ENCODE results near the gene FEN1. TPM values are rescaled to one million over a fixed set of nuclear protein-coding genes. Genes with fewer than 3 reads are reported as not detected.

FEN1 gene
- total and polyA plus RNA-seq, 7 donors = 5.7 to 30.3 (median 10.3) TPM

DNA sequence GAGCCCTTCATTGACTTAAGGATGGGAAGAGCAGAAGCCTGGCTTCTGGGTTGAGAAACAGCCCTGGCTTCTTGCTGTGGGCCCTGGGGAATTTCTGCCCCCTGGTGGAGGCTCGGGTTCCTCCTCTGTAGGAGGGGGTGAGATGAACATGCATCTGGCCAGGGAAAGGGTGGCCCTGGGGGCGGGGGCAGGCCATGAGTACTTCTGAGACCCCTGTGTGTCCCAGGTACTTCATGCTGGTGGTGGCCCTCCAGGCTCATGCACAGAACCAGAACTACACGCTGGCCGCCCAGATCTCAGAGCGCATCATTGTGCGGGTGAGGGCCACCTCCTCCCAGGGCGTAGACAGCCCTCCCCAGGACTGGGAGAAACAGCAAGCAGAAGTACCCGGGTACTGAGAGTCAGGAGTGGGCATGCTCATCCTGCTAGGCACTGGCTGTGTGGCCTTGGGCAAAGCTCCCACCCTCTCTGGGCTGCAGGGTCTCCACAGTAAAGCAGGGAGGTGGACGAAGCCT lies 16.1 kb upstream of the FEN1 start:
- intact Hi-C loops (cut with DNase I) = no loop called here
- TF ChIP-seq CTCF (IDR thresholded peaks at IDR 0.05) = peak; percentile 54
- no peak overlapping the region for H3K27ac ChIP-seq
- peaks cover 3% of the 10 kb centered on the region for H3K4me1 ChIP-seq
- 60 to 62% (median 62%) methylated on average over 9 of the region's 9 CpGs for WGBS, 3 donors
- no peaks in the 10 kb centered on the region for H3K27me3 ChIP-seq (ENCODE audit: insufficient read depth in 3 of 3, low read length in 2 of 3)
- no peaks in the 10 kb centered on the region for H3K9me3 ChIP-seq
- peak; percentile 51 to 71 (median 54) for ATAC-seq
- peak; percentile 47 to 74 for DNase-seq
- no peak overlapping the region for H3K4me3 ChIP-seq
- H3K36me3 ChIP-seq (ENCODE audit: insufficient read depth in 1 of 2, low read depth in 1 of 2) = no peaks in the 10 kb centered on the region

GRCh38 chr11:61777234-61778090 lies 15.2 kb upstream of the FEN1 start:
- Histone ChIP-seq H3K27me3 (ENCODE audit: insufficient read depth in 3 of 3, low read length in 2 of 3) (no peaks in the 10 kb centered on the region), H3K27ac (no peak overlapping the region), H3K4me1 (peaks cover 3% of the 10 kb centered on the region), H3K36me3 (ENCODE audit: insufficient read depth in 1 of 2, low read depth in 1 of 2) (no peaks in the 10 kb centered on the region), H3K4me3 (peak overlapping the region; percentile 53), H3K9me3 (no peaks in the 10 kb centered on the region)
- DNase-seq (peak; percentile 58 to 79), ATAC-seq (peak; percentile 54 to 81 (median 66))
- WGBS, 3 donors = 26 to 32% (median 26%) methylated on average over 54 to 67 of the region's 67 CpGs
- TF ChIP-seq CTCF (IDR thresholded peaks at IDR 0.05) = no peak
- intact Hi-C loops (cut with DNase I) = no loop called here

DNA sequence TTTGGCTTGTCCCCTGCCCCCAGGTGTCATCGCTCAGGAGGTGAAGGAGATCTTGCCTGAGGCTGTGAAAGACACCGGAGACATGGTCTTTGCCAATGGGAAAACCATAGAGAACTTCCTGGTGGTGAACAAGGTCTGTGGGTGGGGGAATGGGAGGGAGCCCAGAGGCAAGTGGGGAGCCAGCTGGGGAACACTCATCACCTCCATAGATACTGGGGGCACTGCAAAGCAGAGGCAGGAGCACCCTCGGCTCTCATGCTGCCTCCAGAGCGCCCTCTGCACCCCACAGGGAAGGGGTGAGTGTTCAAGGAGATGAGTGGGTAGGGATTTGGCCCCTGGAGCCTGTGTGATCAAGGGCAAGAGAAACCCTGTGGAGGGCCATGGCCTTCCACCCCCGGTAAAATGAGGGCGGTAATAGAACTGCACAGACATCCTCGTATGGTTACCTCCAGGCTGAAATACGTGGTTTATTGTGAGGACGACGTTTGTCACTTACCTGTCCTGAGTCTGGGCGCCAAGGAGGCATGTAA lies 14.3 kb upstream of the FEN1 start:
- no peaks in the 10 kb centered on the region for H3K9me3 ChIP-seq
- H3K27me3 ChIP-seq (ENCODE audit: insufficient read depth in 3 of 3, low read length in 2 of 3) = no peaks in the 10 kb centered on the region
- ATAC-seq (no peak), DNase-seq (peak in 1 of 2 donors; percentile 18)
- intact Hi-C loops (cut with DNase I) = no loop called here
- peaks cover 3% of the 10 kb centered on the region for H3K4me1 ChIP-seq
- 87 to 89% (median 89%) methylated on average over 11 of the region's 11 CpGs for WGBS, 3 donors
- no peak overlapping the region for H3K4me3 ChIP-seq
- H3K36me3 ChIP-seq (ENCODE audit: insufficient read depth in 1 of 2, low read depth in 1 of 2) = no peaks in the 10 kb centered on the region
- no peak overlapping the region for H3K27ac ChIP-seq
- no peak for TF ChIP-seq CTCF (IDR thresholded peaks at IDR 0.05)

GRCh38 chr11:61778920-61779650 lies 13.6 kb upstream of the FEN1 start:
- 85 to 88% (median 86%) methylated on average over 17 to 24 of the region's 24 CpGs for WGBS, 3 donors
- intact Hi-C loops (cut with DNase I) = no loop called here
- Histone ChIP-seq H3K27ac (no peak overlapping the region), H3K27me3 (ENCODE audit: insufficient read depth in 3 of 3, low read length in 2 of 3) (no peaks in the 10 kb centered on the region), H3K4me3 (no peak overlapping the region), H3K36me3 (ENCODE audit: insufficient read depth in 1 of 2, low read depth in 1 of 2) (no peaks in the 10 kb centered on the region), H3K4me1 (peaks cover 3% of the 10 kb centered on the region), H3K9me3 (no peaks in the 10 kb centered on the region)
- DNase-seq (peak in 1 of 2 donors; percentile 41), ATAC-seq (no peak)
- TF ChIP-seq CTCF (IDR thresholded peaks at IDR 0.05) = no peak
